DMS53 treated with DMSO at 0.1 percent for 48 hours (cell line): ENCODE data around the gene TMEM141.
"Not testable (repeated sequence)": the region's sequence is repeated elsewhere in the genome, so short reads cannot be mapped to it uniquely, and the experiment has no call there.

ENCODE experiments used
- DNase-seq: peaks from one replicate; lab custom pipeline; 2025; ENCODE audit not compliant: unreplicated experiment; lab: John Stamatoyannopoulos, UW

Gene TMEM141

GRCh38 chr9:136755302-136756133 lies 35.6 kb upstream of the TMEM141 start:
- DNase-seq, result not testable (repeated sequence)

GRCh38 chr9:136756134-136756438 lies 35.1 kb upstream of the TMEM141 start:
- DNase-seq, result no peak

GRCh38 chr9:136756836-136757235 lies 34.3 kb upstream of the TMEM141 start:
- DNase-seq, result no peak

- DNase-seq, result no peak
Observed at GRCh38 chr9:136757328-136757727, 33.8 kb upstream of the TMEM141 start.

GRCh38 chr9:136757751-136758140 lies 33.4 kb upstream of the TMEM141 start:
- DNase-seq, result no peak

GRCh38 chr9:136759001-136759400 lies 32.1 kb upstream of the TMEM141 start:
- no peak for DNase-seq

GRCh38 chr9:136759436-136760325 lies 31.5 kb upstream of the TMEM141 start:
- no peak for DNase-seq

GRCh38 chr9:136760424-136760823 lies 30.7 kb upstream of the TMEM141 start:
- no peak for DNase-seq

GRCh38 chr9:136760834-136761544 lies 30.2 kb upstream of the TMEM141 start:
- DNase-seq, result peak; percentile 52

- DNase-seq, result no peak
Observed at GRCh38 chr9:136761545-136761981, 29.6 kb upstream of the TMEM141 start.

- DNase-seq, result no peak
Observed at GRCh38 chr9:136762221-136762691, 28.9 kb upstream of the TMEM141 start.

- DNase-seq, result peak; percentile 31
Observed at GRCh38 chr9:136762915-136763648, 28.1 kb upstream of the TMEM141 start.

GRCh38 chr9:136763649-136764035 lies 27.5 kb upstream of the TMEM141 start:
- DNase-seq, result no peak

GRCh38 chr9:136764301-136764891 lies 26.7 kb upstream of the TMEM141 start, which contains the start of gene LCN15:
TSS of gene LCN15 (minus strand) at chr9:136764518. CDS start at chr9:136764488, 30 bp downstream.
- no peak for DNase-seq

- DNase-seq, result no peak
Observed at GRCh38 chr9:136765041-136765440, 26.1 kb upstream of the TMEM141 start.

GRCh38 chr9:136765745-136766409 lies 25.3 kb upstream of the TMEM141 start:
- not testable (repeated sequence) for DNase-seq

- peak; percentile 70 for DNase-seq
Observed at GRCh38 chr9:136766410-136767120, 24.6 kb upstream of the TMEM141 start.

- DNase-seq, result no peak
Observed at GRCh38 chr9:136769710-136770191, 21.4 kb upstream of the TMEM141 start.

- no peak for DNase-seq
Observed at GRCh38 chr9:136771907-136772415, 19.2 kb upstream of the TMEM141 start.
